Pancreas (tissue), 10 donors: ENCODE measurements around the gene ZSCAN20. TPM values are rescaled to one million over a fixed set of nuclear protein-coding genes. Genes with fewer than 3 reads are reported as not detected.
A peak's percentile ranks its signal among the peaks of the same experiment; 100 is the strongest.

ENCODE experiments used
- ATAC-seq, 4 donors: fragments of 200-7000 bp; cut with Tn5 transposase; one replicate each; pipeline versions ENCODE4 v1.8.0 to v1.9.1; 2020; ENCODE audit warnings: mild to moderate bottlenecking in 4 of 4, moderate library complexity in 4 of 4
- DNase-seq, 6 donors: peaks; one replicate each; pipeline ENCODE4 v3.0.0-alpha.2; 2020
- FAIRE-seq: peaks from 2 replicates; lab custom pipeline; 2012; peaks lifted over from hg19 to GRCh38; lab: Jason Lieb, UNC
- H3K27ac ChIP-seq, 4 donors: fragments of 200-600 bp; sonication (generic); 1 replicate in 3 of 4; 2 replicates in 1 of 4; pipeline versions ENCODE4 v1.5.0 to v1.8.0; 2020
- H3K27me3 ChIP-seq, 4 donors: fragments of 200-600 bp; one replicate each; pipeline ENCODE4 v1.8.0; 2021
- H3K36me3 ChIP-seq, 3 donors: fragments of 200-600 bp; sonication (generic) in 1 of 3; one replicate each; pipeline versions ENCODE4 v1.5.0 to v1.8.0; 2020 to 2021
- H3K4me1 ChIP-seq, 3 donors: fragments of 200-600 bp; one replicate each; pipeline ENCODE4 v1.8.0; 2021
- H3K4me3 ChIP-seq, 4 donors: fragments of 200-600 bp; sonication (generic) in 2 of 4; one replicate each; pipeline versions ENCODE4 v1.5.0 to v1.8.0; 2020 to 2021
- H3K9me3 ChIP-seq, 4 donors: fragments of 200-600 bp; one replicate each; pipeline ENCODE4 v1.8.0; 2021
- WGBS, 2 donors: extraction: QIAGEN DNeasy Blood & Tissue Kit; methylation state at CpG; one replicate each; pipeline ENCODE4 v1.1.7; 2013; 5-methylcytosine and 5-hydroxymethylcytosine counted together
- intact Hi-C, 3 donors: fragments of 100-400 bp; cut with DNase I; formaldehyde crosslinking; loops; one replicate each; pipeline versions ENCODE4 v1.11.1 to v1.14.2; 2022
- polyA plus RNA-seq, 2 donors: library from polyadenylated mRNA; stranded (reverse); fragments of 200-250 nt; gene quantifications; one replicate each; pipeline ENCODE4 v1.2.3, GENCODE V29; 2013
- total RNA-seq, 6 donors: library from RNA; stranded (reverse); fragmentation: NEBNext Ultra II Directional in 4 of 6; extraction: Animal tissue kit (Norgen Biotek cat#: 25700) in 4 of 6; gene quantifications; one replicate each; pipeline versions ENCODE4 v1.2.1 to v1.2.4, GENCODE V29; 2021 to 2023
- TF ChIP-seq, protein P1 (sequence below), 4 donors: fragments of 200-600 bp; sonication (generic) in 3 of 4; IDR thresholded peaks; one replicate each; pipeline versions ENCODE4 v1.5.0 to v1.8.0; 2021; ENCODE audit warnings: antibody characterized with exemption in 4 of 4
- donor health status: healthy with polysubstance abuse.
- donor health status: DM: no; HTN: no; CAD: no; lungs with moderate emphysema.
- donor health status: DM: no; HTN: no; CAD: no.
- donor health status: control.
- donor health status: control.
- donor health status: Bipolar disorder and iron deficiency.
- donor health status: DM: yes; HTN: yes; CAD: no.
- donor health status: DM: no; HTN: no; CAD: no.
- donor health status: DM: no; HTN: no; CAD: no.
- donor health status: DM: yes; HTN: yes; CAD: no.

Gene ZSCAN20
- total and polyA plus RNA-seq, 8 donors = 0.68 to 3.4 (median 1.8) TPM

DNA sequence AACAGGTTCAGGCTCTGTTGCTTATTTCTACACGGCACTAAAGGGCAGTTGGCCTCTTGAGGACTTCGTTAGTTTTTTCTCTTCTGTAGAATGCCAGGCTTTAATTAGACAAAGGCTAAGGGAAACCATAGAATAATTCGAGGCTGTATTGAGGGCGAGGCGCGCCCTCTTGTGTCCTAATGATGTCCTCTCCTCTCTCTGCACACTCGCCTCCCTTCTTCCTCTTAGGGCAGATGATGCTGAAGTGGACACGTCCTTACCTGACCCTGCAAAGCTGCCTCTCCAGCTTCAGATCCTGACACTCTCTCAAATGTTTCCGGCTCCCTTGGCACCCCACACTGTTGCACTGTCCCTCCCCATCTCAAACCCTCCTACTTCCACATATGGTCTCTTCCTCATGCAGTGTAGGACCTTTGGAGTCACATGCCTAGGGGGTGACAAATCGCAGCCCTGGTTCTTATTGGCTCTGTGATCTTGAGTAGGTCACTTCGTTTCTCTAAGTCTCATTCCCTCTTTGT lies 1.9 kb upstream of the ZSCAN20 start:
- TF ChIP-seq, protein P1, sequence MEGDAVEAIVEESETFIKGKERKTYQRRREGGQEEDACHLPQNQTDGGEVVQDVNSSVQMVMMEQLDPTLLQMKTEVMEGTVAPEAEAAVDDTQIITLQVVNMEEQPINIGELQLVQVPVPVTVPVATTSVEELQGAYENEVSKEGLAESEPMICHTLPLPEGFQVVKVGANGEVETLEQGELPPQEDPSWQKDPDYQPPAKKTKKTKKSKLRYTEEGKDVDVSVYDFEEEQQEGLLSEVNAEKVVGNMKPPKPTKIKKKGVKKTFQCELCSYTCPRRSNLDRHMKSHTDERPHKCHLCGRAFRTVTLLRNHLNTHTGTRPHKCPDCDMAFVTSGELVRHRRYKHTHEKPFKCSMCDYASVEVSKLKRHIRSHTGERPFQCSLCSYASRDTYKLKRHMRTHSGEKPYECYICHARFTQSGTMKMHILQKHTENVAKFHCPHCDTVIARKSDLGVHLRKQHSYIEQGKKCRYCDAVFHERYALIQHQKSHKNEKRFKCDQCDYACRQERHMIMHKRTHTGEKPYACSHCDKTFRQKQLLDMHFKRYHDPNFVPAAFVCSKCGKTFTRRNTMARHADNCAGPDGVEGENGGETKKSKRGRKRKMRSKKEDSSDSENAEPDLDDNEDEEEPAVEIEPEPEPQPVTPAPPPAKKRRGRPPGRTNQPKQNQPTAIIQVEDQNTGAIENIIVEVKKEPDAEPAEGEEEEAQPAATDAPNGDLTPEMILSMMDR (IDR thresholded peaks at IDR 0.05) = peak; percentile 40 to 62 (median 44)
- H3K36me3 ChIP-seq = no peaks in the 10 kb centered on the region
- ATAC-seq (peak; percentile 48 to 77 (median 68)), DNase-seq (peak in 5 of 6 donors; percentile 52 to 77 (median 57)), FAIRE-seq (no peak)
- H3K27ac ChIP-seq = no peak overlapping the region
- intact Hi-C loops = no loop called here
- 4% methylated on average over 11 of the region's 11 CpGs for WGBS, 2 donors
- H3K9me3 ChIP-seq = no peaks in the 10 kb centered on the region
- H3K27me3 ChIP-seq = no peaks in the 10 kb centered on the region
- peaks cover 0 to 7% (median 0%) of the 10 kb centered on the region in 3 donors for H3K4me1 ChIP-seq
- H3K4me3 ChIP-seq = no peak overlapping the region

DNA sequence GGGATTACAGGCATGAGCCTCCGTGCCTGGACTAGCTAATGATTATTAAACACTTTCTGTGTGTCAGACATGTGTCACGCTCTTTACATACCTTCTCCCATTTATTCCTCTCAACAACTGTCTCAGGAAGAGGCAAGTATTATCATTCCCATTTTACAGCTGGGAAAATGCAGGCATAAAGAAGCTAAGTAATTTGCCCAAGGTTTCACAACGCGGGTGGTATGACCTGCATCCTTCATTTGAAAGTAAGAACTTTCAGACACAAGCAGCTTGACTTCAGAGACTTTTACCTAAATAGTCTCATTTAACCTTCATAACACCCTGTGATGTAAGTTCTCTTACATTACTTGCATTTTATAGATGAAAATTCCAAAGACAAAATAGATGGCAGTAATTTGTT lies 1.0 kb upstream of the ZSCAN20 start:
- WGBS, 2 donors = 70% methylated on average over 4 of the region's 4 CpGs

GRCh38 chr1:33473900-33474299 lies 1.5 kb downstream of the ZSCAN20 start:
- TF ChIP-seq, protein P1 (IDR thresholded peaks at IDR 0.05) = no peak
- Histone ChIP-seq H3K4me3 (no peak overlapping the region), H3K36me3 (no peaks in the 10 kb centered on the region), H3K4me1 (peaks cover 0 to 7% (median 0%) of the 10 kb centered on the region in 3 donors), H3K27ac (no peak overlapping the region), H3K27me3 (no peaks in the 10 kb centered on the region), H3K9me3 (no peaks in the 10 kb centered on the region)
- DNase-seq = no peak
- FAIRE-seq = no peak
- no peak for ATAC-seq
- intact Hi-C loops = no loop called here

More for the DNA sequence above, 1.0 kb upstream of the ZSCAN20 start:
- Histone ChIP-seq H3K36me3 (no peaks in the 10 kb centered on the region), H3K27ac (no peak overlapping the region), H3K4me1 (peaks cover 0 to 7% (median 0%) of the 10 kb centered on the region in 3 donors), H3K27me3 (no peaks in the 10 kb centered on the region), H3K9me3 (no peaks in the 10 kb centered on the region), H3K4me3 (no peak overlapping the region)
- intact Hi-C loops = no loop called here
- DNase-seq = no peak
- TF ChIP-seq, protein P1 (IDR thresholded peaks at IDR 0.05) = no peak
- no peak for FAIRE-seq
- ATAC-seq = no peak

DNA sequence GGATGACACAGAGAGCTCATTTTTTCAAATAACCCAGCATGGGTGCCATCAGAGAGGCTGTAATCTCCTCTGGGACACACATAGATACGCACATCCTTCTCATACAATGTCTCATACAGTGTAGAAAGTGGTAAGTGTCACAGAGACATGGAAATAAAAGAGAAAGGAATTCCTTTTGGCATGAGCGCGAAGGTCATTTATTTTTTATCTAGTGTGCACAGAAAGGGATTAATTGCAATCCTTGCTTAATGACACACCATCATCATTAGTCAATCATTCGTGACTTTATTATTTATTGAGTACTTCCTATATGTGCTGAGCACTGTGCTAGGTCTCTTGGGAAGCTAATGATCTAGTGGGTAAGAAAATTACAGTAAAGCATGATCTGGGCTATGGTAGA lies 5.0 kb downstream of the ZSCAN20 start:
- no peak for DNase-seq
- no peak for ATAC-seq
- Histone ChIP-seq H3K9me3 (no peaks in the 10 kb centered on the region), H3K4me3 (no peak overlapping the region), H3K36me3 (no peaks in the 10 kb centered on the region), H3K27me3 (no peaks in the 10 kb centered on the region), H3K4me1 (peaks cover 0 to 7% (median 0%) of the 10 kb centered on the region in 3 donors), H3K27ac (no peak overlapping the region)
- WGBS, 2 donors = 71 to 73% methylated on average over 4 of the region's 4 CpGs
- TF ChIP-seq, protein P1 (IDR thresholded peaks at IDR 0.05) = no peak
- no peak for FAIRE-seq
- intact Hi-C loops = no loop called here

DNA sequence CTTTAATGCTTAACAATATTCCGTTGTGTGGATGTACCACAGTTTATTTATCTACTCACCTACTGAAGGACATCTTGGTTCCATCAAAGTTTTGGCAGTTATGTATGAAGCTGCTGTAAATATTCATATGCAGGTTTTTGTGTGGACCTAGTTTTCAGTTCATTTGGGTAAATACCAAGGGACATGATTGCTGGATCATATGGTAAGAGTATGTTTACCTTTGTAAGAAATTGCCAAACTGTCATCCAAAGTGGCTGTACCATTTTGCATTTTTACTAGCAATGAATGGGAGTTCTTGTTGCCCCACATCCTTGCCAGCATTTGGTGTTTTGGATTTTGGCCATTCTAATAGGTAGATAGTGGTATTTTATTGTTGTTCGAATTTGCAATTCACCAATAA lies 10.0 kb downstream of the ZSCAN20 start:
- no peaks in the 10 kb centered on the region for H3K9me3 ChIP-seq
- TF ChIP-seq, protein P1 (IDR thresholded peaks at IDR 0.05) = no peak
- no peak overlapping the region for H3K4me3 ChIP-seq
- H3K27ac ChIP-seq = no peak overlapping the region
- H3K36me3 ChIP-seq = no peaks in the 10 kb centered on the region
- H3K27me3 ChIP-seq = no peaks in the 10 kb centered on the region
- DNase-seq (no peak), ATAC-seq (no peak), FAIRE-seq (no peak)
- intact Hi-C loops = no loop called here
- H3K4me1 ChIP-seq = no peaks in the 10 kb centered on the region
- WGBS, 2 donors = 92 to 94% methylated on average over 2 of the region's 2 CpGs
